Fibroblast of lung (primary cell): Measurements from ENCODE around the gene MINAR2. TPM values are rescaled to one million over a fixed set of nuclear protein-coding genes. Genes with fewer than 3 reads are reported as not detected.

Experiments used
- DNase-seq, 2 donors: peaks; one replicate each; pipeline versions ENCODE4 v3.0.0 to v3.0.0-alpha.2; 2010; ENCODE audit warnings: low read depth in 2 of 2
- H2AFZ ChIP-seq: 2 replicates; pipeline ENCODE4 v1.5.1; 2012; ENCODE audit warnings: low read length, control low read depth, inconsistent platforms
- H3K27ac ChIP-seq: 2 replicates; pipeline ENCODE4 v1.5.1; 2011; ENCODE audit warnings: low read length, control low read depth; ENCODE audit not compliant: insufficient read depth
- H3K27me3 ChIP-seq: 2 replicates; pipeline ENCODE4 v1.5.1; 2011; ENCODE audit warnings: mild to moderate bottlenecking, low read length; ENCODE audit not compliant: control insufficient read depth, insufficient read depth
- H3K36me3 ChIP-seq: 2 replicates; pipeline ENCODE4 v1.5.1; 2011; ENCODE audit warnings: low read length; ENCODE audit not compliant: control insufficient read depth, insufficient read depth
- H3K4me1 ChIP-seq: 2 replicates; pipeline ENCODE4 v1.5.1; 2011; ENCODE audit warnings: low read length; ENCODE audit not compliant: control insufficient read depth, insufficient read depth; ENCODE audit errors: extremely low read depth
- H3K4me2 ChIP-seq: 2 replicates; pipeline ENCODE4 v1.5.1; 2011; ENCODE audit warnings: low read length, control low read depth; ENCODE audit not compliant: insufficient read depth; ENCODE audit errors: extremely low read depth
- H3K4me3 ChIP-seq, 4 experiments: fragments of 200-600 bp in 1 of 4; sonication (generic) in 1 of 4; replicated peaks in 1 of 4; 2 replicates each; pipeline ENCODE4 v1.5.1; 2011 to 2016; ENCODE audit warnings: low read length in 4 of 4, low read depth in 3 of 4, mild to moderate bottlenecking in 3 of 4, control low read depth in 2 of 4, inconsistent platforms in 1 of 4, mixed read lengths in 1 of 4; ENCODE audit not compliant: insufficient read depth in 1 of 4; ENCODE audit errors: control extremely low read depth in 1 of 4
- H3K79me2 ChIP-seq: 2 replicates; pipeline ENCODE4 v1.5.1; 2012; ENCODE audit warnings: mild to moderate bottlenecking, low read length, inconsistent platforms; ENCODE audit not compliant: control insufficient read depth, insufficient read depth
- H3K9ac ChIP-seq: 2 replicates; pipeline ENCODE4 v1.5.1; 2011; ENCODE audit warnings: mild to moderate bottlenecking, low read length, control low read depth; ENCODE audit not compliant: insufficient read depth
- H3K9me3 ChIP-seq: 2 replicates; pipeline ENCODE4 v1.5.1; 2012; ENCODE audit warnings: low read depth, low read length; ENCODE audit not compliant: control insufficient read depth, insufficient read depth
- H4K20me1 ChIP-seq: 2 replicates; pipeline ENCODE4 v1.5.1; 2011; ENCODE audit warnings: low read length; ENCODE audit not compliant: control insufficient read depth, insufficient read depth; ENCODE audit errors: extremely low read depth
- EZH2 ChIP-seq: IDR thresholded peaks from 2 replicates; pipeline ENCODE4 v1.5.1; 2012; ENCODE audit warnings: low read length, control low read depth, mild to moderate bottlenecking; ENCODE audit errors: missing control alignments
- polyA plus RNA-seq, 2 donors: library from polyadenylated mRNA; depleted of rRNA in 1 of 2; stranded (reverse) in 1 of 2; unstranded in 1 of 2; fragments of >200 nt; gene quantifications; 2 replicates each; pipeline ENCODE4 v1.2.1, GENCODE V29; 2011 to 2012; ENCODE audit warnings: missing spikeins in 1 of 2
- total RNA-seq: library from RNA; depleted of rRNA; stranded (reverse); fragments of >200 nt; gene quantifications from 2 replicates; pipeline ENCODE4 v1.2.1, GENCODE V29; 2014
- TF ChIP-seq, protein P1 (sequence below), 2 donors: IDR thresholded peaks in 1 of 2; conservative IDR thresholded peaks in 1 of 2; 1 replicate in 1 of 2; 2 replicates in 1 of 2; pipeline ENCODE4 v1.5.1; 2011 to 2012; ENCODE audit warnings: low read length in 2 of 2, control low read depth in 1 of 2, inconsistent platforms in 1 of 2, low read depth in 1 of 2, mild to moderate bottlenecking in 1 of 2

Gene MINAR2
- total and polyA plus RNA-seq, 2 donors (not counting 1 experiment from before 2014, with no cell fraction given) = not detected

DNA sequence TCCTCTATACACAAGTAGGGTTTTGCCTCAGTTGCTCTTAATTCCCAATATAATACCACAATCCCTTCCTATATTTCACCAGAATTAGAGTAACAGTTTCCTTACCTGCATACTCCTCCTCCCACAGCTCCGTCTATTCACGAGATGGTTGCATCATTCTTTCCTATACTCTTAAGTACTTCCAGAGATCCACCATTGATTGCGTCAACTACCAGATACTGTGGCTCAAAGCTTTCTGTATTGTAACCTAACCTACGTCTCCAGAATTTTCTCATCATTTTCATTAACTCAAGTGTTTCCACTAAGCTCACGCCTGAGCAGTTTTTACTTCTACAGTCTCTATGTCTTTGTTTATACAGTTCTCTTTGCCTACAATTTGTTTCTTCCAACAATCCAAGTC, 31.2 kb upstream of the MINAR2 start:
- Histone ChIP-seq H3K9me3 (no peaks in the 10 kb centered on the region), H3K27ac (no peak overlapping the region), H2AFZ (no peak overlapping the region), H3K4me2 (no peak overlapping the region), H3K27me3 (no peaks in the 10 kb centered on the region), H3K79me2 (no peaks in the 10 kb centered on the region), H4K20me1 (no peaks in the 10 kb centered on the region), H3K4me1 (no peaks in the 10 kb centered on the region), H3K4me3 (no peak overlapping the region), H3K36me3 (no peaks in the 10 kb centered on the region), H3K9ac (no peak overlapping the region)
- TF ChIP-seq, protein P1, sequence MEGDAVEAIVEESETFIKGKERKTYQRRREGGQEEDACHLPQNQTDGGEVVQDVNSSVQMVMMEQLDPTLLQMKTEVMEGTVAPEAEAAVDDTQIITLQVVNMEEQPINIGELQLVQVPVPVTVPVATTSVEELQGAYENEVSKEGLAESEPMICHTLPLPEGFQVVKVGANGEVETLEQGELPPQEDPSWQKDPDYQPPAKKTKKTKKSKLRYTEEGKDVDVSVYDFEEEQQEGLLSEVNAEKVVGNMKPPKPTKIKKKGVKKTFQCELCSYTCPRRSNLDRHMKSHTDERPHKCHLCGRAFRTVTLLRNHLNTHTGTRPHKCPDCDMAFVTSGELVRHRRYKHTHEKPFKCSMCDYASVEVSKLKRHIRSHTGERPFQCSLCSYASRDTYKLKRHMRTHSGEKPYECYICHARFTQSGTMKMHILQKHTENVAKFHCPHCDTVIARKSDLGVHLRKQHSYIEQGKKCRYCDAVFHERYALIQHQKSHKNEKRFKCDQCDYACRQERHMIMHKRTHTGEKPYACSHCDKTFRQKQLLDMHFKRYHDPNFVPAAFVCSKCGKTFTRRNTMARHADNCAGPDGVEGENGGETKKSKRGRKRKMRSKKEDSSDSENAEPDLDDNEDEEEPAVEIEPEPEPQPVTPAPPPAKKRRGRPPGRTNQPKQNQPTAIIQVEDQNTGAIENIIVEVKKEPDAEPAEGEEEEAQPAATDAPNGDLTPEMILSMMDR (conservative IDR thresholded peaks at IDR 0.05 in 1 of 2, IDR thresholded peaks at IDR 0.05 in 1 of 2; ENCODE audit: low read depth in 1 of 2, low read length in 2 of 2) = no peak
- no peak for TF ChIP-seq EZH2
- DNase-seq = no peak

GRCh38 chr5:129717751-129718310, 30.1 kb upstream of the MINAR2 start:
- no peak overlapping the region for H3K9ac ChIP-seq
- H4K20me1 ChIP-seq = no peaks in the 10 kb centered on the region
- H3K9me3 ChIP-seq = no peaks in the 10 kb centered on the region
- no peak overlapping the region for H3K4me2 ChIP-seq
- H3K79me2 ChIP-seq = no peaks in the 10 kb centered on the region
- H3K27me3 ChIP-seq = no peaks in the 10 kb centered on the region
- H2AFZ ChIP-seq = no peak overlapping the region
- H3K4me1 ChIP-seq = no peaks in the 10 kb centered on the region
- H3K36me3 ChIP-seq = no peaks in the 10 kb centered on the region
- DNase-seq = no peak
- H3K27ac ChIP-seq = no peak overlapping the region
- no peak overlapping the region for H3K4me3 ChIP-seq
- no peak for TF ChIP-seq EZH2
- TF ChIP-seq, protein P1 (conservative IDR thresholded peaks at IDR 0.05 in 1 of 2, IDR thresholded peaks at IDR 0.05 in 1 of 2; ENCODE audit: low read depth in 1 of 2, low read length in 2 of 2) = no peak

- DNase-seq = peak in 1 of 2 donors; percentile 36
- H3K27me3 ChIP-seq = no peaks in the 10 kb centered on the region
- TF ChIP-seq, protein P1 (conservative IDR thresholded peaks at IDR 0.05 in 1 of 2, IDR thresholded peaks at IDR 0.05 in 1 of 2; ENCODE audit: low read depth in 1 of 2, low read length in 2 of 2) = no peak
- no peak for TF ChIP-seq EZH2
These were observed 29.3 kb upstream of the MINAR2 start for GRCh38 chr5:129718471-129719090.

More at GRCh38 chr5:129718471-129719090, 29.3 kb upstream of the MINAR2 start:
- Histone ChIP-seq H2AFZ (no peak overlapping the region), H4K20me1 (no peaks in the 10 kb centered on the region), H3K4me3 (no peak overlapping the region), H3K36me3 (no peaks in the 10 kb centered on the region), H3K9ac (no peak overlapping the region), H3K27ac (no peak overlapping the region), H3K79me2 (no peaks in the 10 kb centered on the region), H3K4me1 (no peaks in the 10 kb centered on the region), H3K4me2 (no peak overlapping the region), H3K9me3 (no peaks in the 10 kb centered on the region)
